Omental fat pad (tissue), 4 donors: ENCODE measurements around the gene SATB1. TPM values are rescaled to one million over a fixed set of nuclear protein-coding genes. Genes with fewer than 3 reads are reported as not detected.

ENCODE experiments used
- ATAC-seq: fragments of 150-250 bp; one replicate; pipeline ENCODE4 v1.9.1; 2016; ENCODE audit warnings: mild to moderate bottlenecking, moderate library complexity; ENCODE audit not compliant: low FRiP score
- DNase-seq: peaks from one replicate; pipeline ENCODE4 v3.0.0-alpha.2; 2019; ENCODE audit warnings: low spot score
- CTCF ChIP-seq, 3 donors: fragments of 450-650 bp; IDR thresholded peaks; one replicate each; pipeline ENCODE4 v1.5.1; 2016 to 2017; ENCODE audit warnings: antibody characterized with exemption in 3 of 3, mild to moderate bottlenecking in 3 of 3, moderate library complexity in 2 of 3
- total RNA-seq, 4 donors: library from RNA; depleted of rRNA; stranded (reverse); fragments of >200 nt; gene quantifications; one replicate each; pipeline ENCODE4 v1.1.0, GENCODE V29; 2016

The SATB1 gene
- total RNA-seq, 4 donors from 2014 or later, result 20.2 to 42.9 (median 30.6) TPM

GRCh38 chr3:18357747-18358146, 67.4 kb downstream of the SATB1 start:
- no peak for TF ChIP-seq CTCF (IDR thresholded peaks at IDR 0.05)
- no peak for ATAC-seq
- no peak for DNase-seq

GRCh38 chr3:18355832-18356231, 69.3 kb downstream of the SATB1 start:
- no peak for TF ChIP-seq CTCF (IDR thresholded peaks at IDR 0.05)
- no peak for ATAC-seq
- no peak for DNase-seq

GRCh38 chr3:18354701-18355100, 70.4 kb downstream of the SATB1 start:
- DNase-seq (no peak), ATAC-seq (no peak)
- TF ChIP-seq CTCF (IDR thresholded peaks at IDR 0.05), result no peak

- no peak for DNase-seq
- no peak for TF ChIP-seq CTCF (IDR thresholded peaks at IDR 0.05)
- no peak for ATAC-seq
These were observed 73.1 kb downstream of the SATB1 start for GRCh38 chr3:18351823-18352744.

- no peak for DNase-seq
- TF ChIP-seq CTCF (IDR thresholded peaks at IDR 0.05), result no peak
- no peak for ATAC-seq
These were observed 74.0 kb downstream of the SATB1 start for GRCh38 chr3:18351069-18351628.

- no peak for TF ChIP-seq CTCF (IDR thresholded peaks at IDR 0.05)
- no peak for DNase-seq
- ATAC-seq, result no peak
These were observed 75.8 kb downstream of the SATB1 start for GRCh38 chr3:18349197-18349798.
